Endothelial cell of umbilical vein (primary cell): ENCODE data around the gene AREG. TPM values are rescaled to one million over a fixed set of nuclear protein-coding genes. Genes with fewer than 3 reads are reported as not detected.

Experiments used
- BruUV-seq: library from RNA; stranded (reverse); fragments of 400-500 nt; replicated peaks from 2 replicates; lab custom pipeline; 2021; lab: Mats Ljungman, UMichigan
- CTCF ChIA-PET: fragments of 300-600, 350-600 bp; sonication (Branson Sonifier 250); formaldehyde crosslinking; loops from one replicate; lab custom pipeline; 2021; ENCODE audit warnings: antibody characterized with exemption, inconsistent platforms; lab: Charles Lee
- POLR2A ChIA-PET: fragments of 300-600, 350-600 bp; sonication (Branson Sonifier 250); formaldehyde crosslinking; loops from one replicate; lab custom pipeline; 2021; ENCODE audit warnings: antibody characterized with exemption, inconsistent platforms; lab: Charles Lee
- DNase-seq: peaks from one replicate; pipeline ENCODE4 v3.0.0-alpha.2; 2011; ENCODE audit warnings: low read depth, low spot score
- FAIRE-seq: peaks from 2 replicates; lab custom pipeline; 2011; peaks lifted over from hg19 to GRCh38; lab: Jason Lieb, UNC
- H2AFZ ChIP-seq: 2 replicates; pipeline ENCODE4 v1.6.0; 2012; ENCODE audit warnings: low read depth, low read length, control low read depth, inconsistent platforms
- H3K27ac ChIP-seq: 2 replicates; pipeline ENCODE4 v1.5.1; 2011; ENCODE audit warnings: low read depth, mild to moderate bottlenecking, control low read depth, low read length, moderate library complexity; ENCODE audit not compliant: insufficient read depth
- H3K27me3 ChIP-seq, 2 experiments: 2 replicates each; pipeline versions ENCODE4 v1.6.0 to v1.6.1; 2011; ENCODE audit warnings: low read length in 2 of 2, mixed read lengths in 1 of 2; ENCODE audit not compliant: control insufficient read depth in 2 of 2, insufficient read depth in 2 of 2
- H3K36me3 ChIP-seq, 2 experiments: 2 replicates in 1 of 2; 3 replicates in 1 of 2; pipeline ENCODE4 v1.5.1; 2011; ENCODE audit warnings: low read length in 2 of 2, mild to moderate bottlenecking in 1 of 2, moderate library complexity in 1 of 2; ENCODE audit not compliant: control insufficient read depth in 2 of 2, insufficient read depth in 2 of 2; ENCODE audit errors: extremely low read depth in 1 of 2
- H3K4me1 ChIP-seq: 3 replicates; pipeline ENCODE4 v1.5.1; 2011; ENCODE audit warnings: mild to moderate bottlenecking, low read length; ENCODE audit not compliant: control insufficient read depth, insufficient read depth; ENCODE audit errors: extremely low read depth
- H3K4me2 ChIP-seq: 2 replicates; pipeline ENCODE4 v1.6.1; 2011; ENCODE audit warnings: low read length, control low read depth, mixed read lengths; ENCODE audit not compliant: insufficient read depth
- H3K4me3 ChIP-seq, 3 experiments: fragments of 200-600 bp in 1 of 3; sonication (generic), shearing (Covaris generic) in 1 of 3; replicated peaks in 1 of 3; 2 replicates each; pipeline ENCODE4 v1.5.1; 2011 to 2016; ENCODE audit warnings: control low read depth in 3 of 3, low read length in 3 of 3, mild to moderate bottlenecking in 2 of 3, inconsistent platforms in 1 of 3, low read depth in 1 of 3, moderate library complexity in 1 of 3; ENCODE audit not compliant: insufficient read depth in 1 of 3
- H3K79me2 ChIP-seq: 2 replicates; pipeline ENCODE4 v1.6.0; 2012; ENCODE audit warnings: low read length, inconsistent platforms; ENCODE audit not compliant: control insufficient read depth, insufficient read depth
- H3K9ac ChIP-seq: replicated peaks from 2 replicates; pipeline ENCODE3; 2011; ENCODE audit warnings: low read length, control low read depth; ENCODE audit not compliant: insufficient read depth; ENCODE audit errors: extremely low read depth
- H3K9me1 ChIP-seq: replicated peaks from 3 replicates; pipeline ENCODE4 v1.6.0; 2011; ENCODE audit warnings: mild to moderate bottlenecking, low read length; ENCODE audit not compliant: control insufficient read depth, insufficient read depth; ENCODE audit errors: extremely low read depth
- H3K9me3 ChIP-seq: replicated peaks from 2 replicates; pipeline ENCODE4 v1.5.1; 2012; ENCODE audit warnings: low read length, inconsistent platforms; ENCODE audit not compliant: control insufficient read depth, insufficient read depth
- H4K20me1 ChIP-seq: replicated peaks from 2 replicates; pipeline ENCODE3; 2011; ENCODE audit warnings: mild to moderate bottlenecking, low read length; ENCODE audit not compliant: control insufficient read depth, insufficient read depth; ENCODE audit errors: extremely low read depth
- CTCF ChIP-seq, 2 donors: IDR thresholded peaks; 1 replicate in 1 of 2; 2 replicates in 1 of 2; pipeline ENCODE4 v1.5.1; 2011; ENCODE audit warnings: low read length in 2 of 2, mild to moderate bottlenecking in 2 of 2, moderate library complexity in 2 of 2, control low read depth in 1 of 2, inconsistent platforms in 1 of 2, low read depth in 1 of 2; ENCODE audit not compliant: insufficient read depth in 1 of 2; ENCODE audit errors: extremely low read depth in 1 of 2
- EZH2 ChIP-seq: IDR thresholded peaks from 2 replicates; pipeline ENCODE4 v1.6.1; 2012; ENCODE audit warnings: borderline replicate concordance, low read depth, mild to moderate bottlenecking, moderate library complexity, low read length, inconsistent platforms; ENCODE audit not compliant: severe bottlenecking
- FOS ChIP-seq: IDR thresholded peaks from 2 replicates; pipeline ENCODE4 v1.6.1; 2011; ENCODE audit warnings: mild to moderate bottlenecking, low read length, moderate library complexity, borderline replicate concordance; ENCODE audit not compliant: insufficient read depth
- GATA2 ChIP-seq: IDR thresholded peaks from 2 replicates; pipeline ENCODE4 v1.7.0; 2011; ENCODE audit warnings: low read depth, mild to moderate bottlenecking, moderate library complexity, mixed read lengths, low read length; ENCODE audit not compliant: insufficient read length, insufficient read depth
- JUN ChIP-seq: IDR thresholded peaks from 2 replicates; pipeline ENCODE4 v1.6.1; 2011; ENCODE audit warnings: borderline replicate concordance, low read depth; ENCODE audit not compliant: insufficient read length, insufficient read depth
- MAX ChIP-seq: IDR thresholded peaks from 2 replicates; pipeline ENCODE4 v1.6.1; 2011; ENCODE audit not compliant: insufficient read depth, insufficient read length
- MYC ChIP-seq: IDR thresholded peaks from one replicate; pipeline ENCODE4 v1.6.1; 2011; ENCODE audit warnings: mild to moderate bottlenecking, low read depth, low read length
- POLR2A ChIP-seq: IDR thresholded peaks from 2 replicates; pipeline ENCODE4 v1.6.1; 2012; ENCODE audit warnings: low read depth, mild to moderate bottlenecking, control low read depth, low read length
- POLR2AphosphoS5 ChIP-seq: IDR thresholded peaks from 2 replicates; pipeline ENCODE4 v1.6.1; 2012; ENCODE audit warnings: low read depth, mild to moderate bottlenecking, control low read depth, low read length, moderate library complexity; ENCODE audit not compliant: insufficient read depth
- dilution Hi-C: fragments of 300-500 bp; cut with MboI; formaldehyde crosslinking; loops from one replicate; pipeline ENCODE4 v1.15.0; 2019; ENCODE audit warnings: low sequenced_read_pairs; ENCODE audit not compliant: extremely low pct_ligation_motif_present
- intact Hi-C: fragments of 100-400 bp; cut with micrococcal nuclease; formaldehyde crosslinking; loops from one replicate; pipeline ENCODE4 v1.10.0; 2022
- polyA plus RNA-seq, 4 experiments: library from polyadenylated mRNA; depleted of rRNA in 3 of 4; stranded (reverse) in 3 of 4; unstranded in 1 of 4; fragments of >200 nt; gene quantifications; 2 replicates each; pipeline versions ENCODE4 v1.2.1 to v1.2.3, GENCODE V29; 2011 to 2012; ENCODE audit warnings: missing spikeins in 1 of 4
- total RNA-seq: library from RNA; stranded (reverse); gene quantifications from 2 replicates; pipeline ENCODE4 v1.2.3, GENCODE V29; 2021

AREG gene
- total and polyA plus RNA-seq, 2 donors (not counting 3 experiments of a cell fraction or from before 2014, with no cell fraction given): 0.17 to 0.55 TPM

GRCh38 chr4:74475946-74476345 lies 31.0 kb downstream of the AREG start:
- dilution Hi-C loops (no loop called here), intact Hi-C loops (no loop called here)
- H3K9me3 ChIP-seq: no peaks in the 10 kb centered on the region
- no peaks in the 10 kb centered on the region for H3K9me1 ChIP-seq
- H3K9ac ChIP-seq: no peak overlapping the region
- POLR2A ChIA-PET: no interaction called here
- TF ChIP-seq MAX (no peak), JUN (no peak), CTCF (IDR thresholded peaks at IDR 0.05; ENCODE audit: extremely low read depth in 1 of 2, insufficient read depth in 1 of 2, low read depth in 1 of 2, low read length in 2 of 2) (no peak), EZH2 (no peak), FOS (no peak), MYC (no peak), POLR2A (no peak), POLR2AphosphoS5 (no peak), GATA2 (no peak)
- H3K4me3 ChIP-seq: no peak overlapping the region
- H2AFZ ChIP-seq: no peak overlapping the region
- H3K27ac ChIP-seq: no peak overlapping the region
- BruUV-seq: no TSS peak
- H4K20me1 ChIP-seq: no peaks in the 10 kb centered on the region
- no peak overlapping the region for H3K4me2 ChIP-seq
- DNase-seq (no peak), FAIRE-seq (no peak)
- CTCF ChIA-PET: interaction anchor here (1.9 kb wide), 1 partner anchor 56 kb away, joined by 4 read pairs; no protein-coding TSS in a partner anchor
- no peaks in the 10 kb centered on the region for H3K27me3 ChIP-seq
- peaks cover 22% of the 10 kb centered on the region for H3K4me1 ChIP-seq
- no peaks in the 10 kb centered on the region for H3K36me3 ChIP-seq
- no peaks in the 10 kb centered on the region for H3K79me2 ChIP-seq
